ENCODE data around the gene PRR22.

GRCh38 chr19:5774921-5775320 is 9.6 kb downstream of the PRR22 start:
- TF ChIP-seq POLR2A (IDR thresholded peaks at IDR 0.05; ENCODE audit: low read depth, low read length) = no peak
- TF ChIP-seq MYC (IDR thresholded peaks at IDR 0.05; ENCODE audit: low read depth, low read length) = no peak
- TF ChIP-seq, protein P1, sequence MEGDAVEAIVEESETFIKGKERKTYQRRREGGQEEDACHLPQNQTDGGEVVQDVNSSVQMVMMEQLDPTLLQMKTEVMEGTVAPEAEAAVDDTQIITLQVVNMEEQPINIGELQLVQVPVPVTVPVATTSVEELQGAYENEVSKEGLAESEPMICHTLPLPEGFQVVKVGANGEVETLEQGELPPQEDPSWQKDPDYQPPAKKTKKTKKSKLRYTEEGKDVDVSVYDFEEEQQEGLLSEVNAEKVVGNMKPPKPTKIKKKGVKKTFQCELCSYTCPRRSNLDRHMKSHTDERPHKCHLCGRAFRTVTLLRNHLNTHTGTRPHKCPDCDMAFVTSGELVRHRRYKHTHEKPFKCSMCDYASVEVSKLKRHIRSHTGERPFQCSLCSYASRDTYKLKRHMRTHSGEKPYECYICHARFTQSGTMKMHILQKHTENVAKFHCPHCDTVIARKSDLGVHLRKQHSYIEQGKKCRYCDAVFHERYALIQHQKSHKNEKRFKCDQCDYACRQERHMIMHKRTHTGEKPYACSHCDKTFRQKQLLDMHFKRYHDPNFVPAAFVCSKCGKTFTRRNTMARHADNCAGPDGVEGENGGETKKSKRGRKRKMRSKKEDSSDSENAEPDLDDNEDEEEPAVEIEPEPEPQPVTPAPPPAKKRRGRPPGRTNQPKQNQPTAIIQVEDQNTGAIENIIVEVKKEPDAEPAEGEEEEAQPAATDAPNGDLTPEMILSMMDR (IDR thresholded peaks at IDR 0.05; ENCODE audit: extremely low read depth in 1 of 2, insufficient read depth in 1 of 2, low read depth in 1 of 2, low read length in 2 of 2) = no peak
- no peak for TF ChIP-seq FOS (IDR thresholded peaks at IDR 0.05; ENCODE audit: borderline replicate concordance, insufficient read depth, low read length)
- TF ChIP-seq POLR2AphosphoS5 (IDR thresholded peaks at IDR 0.05; ENCODE audit: insufficient read depth, low read depth, low read length) = no peak
- TF ChIP-seq EZH2 (IDR thresholded peaks at IDR 0.05; ENCODE audit: borderline replicate concordance, low read depth, low read length, severe bottlenecking) = no peak
- TF ChIP-seq GATA2 (IDR thresholded peaks at IDR 0.05; ENCODE audit: insufficient read depth, insufficient read length, low read depth, low read length) = no peak

Data from endothelial cell of umbilical vein (primary cell).